ENCODE results near the gene ACKR2. TPM values are rescaled to one million over a fixed set of nuclear protein-coding genes. Genes with fewer than 3 reads are reported as not detected.

The ACKR2 gene
- total RNA-seq, 1 experiment from 2014 or later, result not detected

GRCh38 chr3:42853739-42854302 is 44.6 kb downstream of the ACKR2 start:
- peaks cover 3% of the 10 kb centered on the region in 2 experiments; a peak in 3 of 5 replicates for H3K9me3 Mint-ChIP-seq
- no peak overlapping the region for H2BK12ac ChIP-seq (ENCODE audit: insufficient read length, low read depth, low read length)
- H3K9me3 ChIP-seq (ENCODE audit: control insufficient read depth, low read depth, low read length), result no peaks in the 10 kb centered on the region
- H3K4me1 Mint-ChIP-seq, result peaks cover 3 to 4% of the 10 kb centered on the region in 2 experiments
- no peak overlapping the region for H3K14ac ChIP-seq (ENCODE audit: insufficient read depth, low read length)
- no peak overlapping the region for H4K8ac ChIP-seq (replicated peaks; ENCODE audit: insufficient read length, low read depth, low read length)
- H3K4me2 ChIP-seq (ENCODE audit: insufficient read depth, insufficient read length, low read length), result no peak overlapping the region
- TF ChIP-seq CTCF (conservative IDR thresholded peaks at IDR 0.05), result no peak
- H3K4me1 ChIP-seq (ENCODE audit: insufficient read depth, low read length), result no peaks in the 10 kb centered on the region
- H3K18ac ChIP-seq (ENCODE audit: insufficient read length, low read depth, low read length), result no peak overlapping the region
- no peaks in the 10 kb centered on the region for H3K27me3 ChIP-seq (ENCODE audit: insufficient read depth, low read length)
- H2AK5ac ChIP-seq (ENCODE audit: insufficient read length, low read length), result no peak overlapping the region
- H3K79me1 ChIP-seq (ENCODE audit: insufficient read depth, low read depth, low read length, poor library complexity, severe bottlenecking), result no peaks in the 10 kb centered on the region
- no peak overlapping the region for H3K27ac ChIP-seq (ENCODE audit: insufficient read length, low read depth, low read length)
- H3K27me3 Mint-ChIP-seq (ENCODE audit: low read depth), result peaks cover 3% of the 10 kb centered on the region; the same call in 1 of the 2 replicates
- no peak overlapping the region for H2BK15ac ChIP-seq (ENCODE audit: low read depth, low read length)
- no peak overlapping the region for H2BK5ac ChIP-seq (ENCODE audit: insufficient read length, low read length)
- H3K23ac ChIP-seq (ENCODE audit: insufficient read length, low read depth, low read length), result no peak overlapping the region
- H3T11ph ChIP-seq (ENCODE audit: low read length), result no peak overlapping the region
- no peaks in the 10 kb centered on the region; a peak in 1 of 7 replicates for H3K36me3 Mint-ChIP-seq (ENCODE audit: insufficient read depth in 1 of 3, low read depth in 3 of 3)
- H4K5ac ChIP-seq (ENCODE audit: insufficient read length, low read depth, low read length), result no peak overlapping the region
- peak; percentile 8 for DNase-seq
- H3K56ac ChIP-seq (ENCODE audit: insufficient read length, low read depth, low read length), result no peak overlapping the region
- no peaks in the 10 kb centered on the region for H4K20me1 ChIP-seq (ENCODE audit: control insufficient read depth, insufficient read depth, insufficient read length)
- no peak overlapping the region for H3K4ac ChIP-seq (ENCODE audit: low read depth, low read length)
- no peak overlapping the region for H3K27ac Mint-ChIP-seq
- H3K9ac ChIP-seq (ENCODE audit: extremely low read depth, insufficient read length, low read length), result no peak overlapping the region
- no peak overlapping the region for H2BK20ac ChIP-seq (ENCODE audit: low read depth, low read length, poor library complexity, severe bottlenecking)
- H4K91ac ChIP-seq (ENCODE audit: insufficient read length, low read depth, low read length), result no peak overlapping the region
- no peak overlapping the region for H2AFZ ChIP-seq (ENCODE audit: low read length)
- no peak overlapping the region for H2BK120ac ChIP-seq (ENCODE audit: low read depth, low read length, poor library complexity, severe bottlenecking)
- no peaks in the 10 kb centered on the region for H3K23me2 ChIP-seq (ENCODE audit: insufficient read length, low read depth, low read length, poor library complexity, severe bottlenecking)
- WGBS (ENCODE audit: extremely low coverage, insufficient read length, low lambda C conversion rate), result no CpG with 5 or more reads among the region's 4 CpGs
- H3K79me2 ChIP-seq (ENCODE audit: insufficient read depth, low read length), result no peaks in the 10 kb centered on the region; the same call in 1 of the 2 replicates
- no peak overlapping the region for H3K4me3 Mint-ChIP-seq
